IMR-90 (cell line): Measurements from ENCODE around the gene KHDRBS1. TPM values are rescaled to one million over a fixed set of nuclear protein-coding genes. Genes with fewer than 3 reads are reported as not detected.

ENCODE experiments used
- ATAC-seq: fragments of 200-7000 bp; cut with Tn5 transposase; 2 replicates; pipeline ENCODE4 v1.9.1; 2020; ENCODE audit warnings: low read depth, mild to moderate bottlenecking, moderate library complexity
- BruUV-seq: library from RNA; stranded (reverse); fragments of 400-500 nt; replicated peaks from 2 replicates; lab custom pipeline; 2021; lab: Mats Ljungman, UMichigan
- CTCF ChIA-PET: fragments of 300-600 bp; formaldehyde crosslinking; extraction: SDS; loops from one replicate; lab custom pipeline; 2021; ENCODE audit warnings: antibody characterized with exemption; lab: Yijun Ruan, JAX
- POLR2A ChIA-PET: fragments of 300-600 bp; sonication (Branson Sonifier 250); formaldehyde crosslinking; loops from one replicate; lab custom pipeline; 2022; ENCODE audit warnings: antibody characterized with exemption; ENCODE audit not compliant: unreplicated experiment; lab: Charles Lee
- DNase-seq: peaks from one replicate; pipeline ENCODE4 v3.0.0; 2013
- H2AFZ ChIP-seq: replicated peaks from 2 replicates; pipeline ENCODE3; 2013; ENCODE audit warnings: low read length, mild to moderate bottlenecking; ENCODE audit not compliant: poor library complexity
- H2AK5ac ChIP-seq: 2 replicates; pipeline ENCODE4 v1.6.1; 2013; ENCODE audit warnings: low read depth, low read length, inconsistent platforms
- H2AK9ac ChIP-seq: replicated peaks from 2 replicates; pipeline ENCODE3; 2013; ENCODE audit warnings: mild to moderate bottlenecking, low read depth, low read length, moderate library complexity; ENCODE audit not compliant: poor library complexity
- H2BK120ac ChIP-seq: 2 replicates; pipeline ENCODE4 v1.6.1; 2013; ENCODE audit warnings: low read depth, low read length, inconsistent platforms
- H2BK15ac ChIP-seq: 3 replicates; pipeline ENCODE4 v1.6.1; 2013; ENCODE audit warnings: low read depth, low read length, inconsistent platforms
- H2BK20ac ChIP-seq: 2 replicates; pipeline ENCODE4 v1.6.1; 2013; ENCODE audit warnings: low read depth, mild to moderate bottlenecking, inconsistent platforms, low read length, moderate library complexity
- H2BK5ac ChIP-seq: 2 replicates; pipeline ENCODE4 v1.6.1; 2013; ENCODE audit warnings: mild to moderate bottlenecking, low read depth, low read length, inconsistent platforms; ENCODE audit not compliant: poor library complexity, severe bottlenecking
- H3K14ac ChIP-seq: replicated peaks from 2 replicates; pipeline ENCODE4 v1.6.1; 2013; ENCODE audit warnings: low read depth, low read length, inconsistent platforms
- H3K18ac ChIP-seq: 2 replicates; pipeline ENCODE4 v1.6.1; 2013; ENCODE audit warnings: low read depth, low read length, control low read depth
- H3K23ac ChIP-seq: 2 replicates; pipeline ENCODE4 v1.6.1; 2013; ENCODE audit warnings: low read depth, low read length, inconsistent platforms
- H3K27ac ChIP-seq: 2 replicates; pipeline ENCODE4 v1.5.1; 2013; ENCODE audit warnings: mild to moderate bottlenecking, control low read depth, low read length; ENCODE audit not compliant: insufficient read depth
- H3K27me3 ChIP-seq: 2 replicates; pipeline ENCODE4 v1.6.1; 2013; ENCODE audit warnings: low read length; ENCODE audit not compliant: control insufficient read depth, insufficient read depth
- H3K36me3 ChIP-seq: 2 replicates; pipeline ENCODE4 v1.6.1; 2013; ENCODE audit warnings: low read length, mixed read lengths; ENCODE audit not compliant: control insufficient read depth, insufficient read depth
- H3K4ac ChIP-seq: 2 replicates; pipeline ENCODE4 v1.6.1; 2013; ENCODE audit warnings: low read depth, low read length, inconsistent platforms
- H3K4me1 ChIP-seq: 2 replicates; pipeline ENCODE4 v1.6.1; 2013; ENCODE audit warnings: low read length, mixed read lengths; ENCODE audit not compliant: control insufficient read depth, insufficient read depth
- H3K4me2 ChIP-seq: 2 replicates; pipeline ENCODE4 v1.6.1; 2013; ENCODE audit warnings: low read depth, mild to moderate bottlenecking, control low read depth, low read length, moderate library complexity
- H3K4me3 ChIP-seq: 2 replicates; pipeline ENCODE4 v1.5.1; 2013; ENCODE audit warnings: low read depth, mild to moderate bottlenecking, control low read depth, low read length, moderate library complexity; ENCODE audit not compliant: insufficient read depth
- H3K56ac ChIP-seq: 2 replicates; pipeline ENCODE4 v1.6.1; 2013; ENCODE audit warnings: low read length, inconsistent platforms; ENCODE audit not compliant: insufficient read depth; ENCODE audit errors: extremely low read depth
- H3K79me1 ChIP-seq, 2 experiments: 2 replicates each; pipeline ENCODE4 v1.6.1; 2013; ENCODE audit warnings: low read length in 2 of 2, inconsistent platforms in 1 of 2, low read depth in 1 of 2
- H3K9ac ChIP-seq: 2 replicates; pipeline ENCODE4 v1.6.1; 2013; ENCODE audit warnings: low read depth, low read length, control low read depth
- H3K9me1 ChIP-seq: 2 replicates; pipeline ENCODE4 v1.6.1; 2013; ENCODE audit warnings: low read length, inconsistent platforms; ENCODE audit not compliant: insufficient read depth
- H3K9me3 ChIP-seq: 2 replicates; pipeline ENCODE4 v1.6.1; 2013; ENCODE audit warnings: low read length; ENCODE audit not compliant: control insufficient read depth, insufficient read depth
- H4K20me1 ChIP-seq: 2 replicates; pipeline ENCODE4 v1.6.1; 2013; ENCODE audit warnings: low read length, inconsistent platforms; ENCODE audit not compliant: insufficient read depth
- H4K5ac ChIP-seq: 2 replicates; pipeline ENCODE4 v1.6.1; 2013; ENCODE audit warnings: mild to moderate bottlenecking, low read depth, low read length, control low read depth
- H4K8ac ChIP-seq, 2 experiments: 2 replicates each; pipeline ENCODE4 v1.6.1; 2013; ENCODE audit warnings: low read depth in 2 of 2, low read length in 2 of 2, control low read depth in 1 of 2, inconsistent platforms in 1 of 2
- H4K91ac ChIP-seq: 2 replicates; pipeline ENCODE4 v1.6.1; 2013; ENCODE audit warnings: low read depth, low read length, inconsistent platforms; ENCODE audit not compliant: insufficient read depth
- BHLHE40 ChIP-seq: fragments of 150-350 bp; IDR thresholded peaks from 2 replicates; pipeline ENCODE4 v1.6.1; 2016; ENCODE audit warnings: mild to moderate bottlenecking, low read depth, low read length
- CHD1 ChIP-seq: IDR thresholded peaks from 2 replicates; pipeline ENCODE4 v1.6.1; 2012; ENCODE audit warnings: low read depth, low read length, improper control_type of control experiment
- CTCF ChIP-seq: conservative IDR thresholded peaks from 2 replicates; pipeline ENCODE4 v1.5.1; 2012; ENCODE audit warnings: mild to moderate bottlenecking, low read depth, low read length, improper control_type of control experiment
- ELK1 ChIP-seq: fragments of 150-350 bp; IDR thresholded peaks from 2 replicates; pipeline ENCODE4 v1.6.1; 2016; ENCODE audit warnings: low read depth, mild to moderate bottlenecking, low read length, moderate library complexity, borderline replicate concordance
- FOS ChIP-seq: fragments of 150-350 bp; IDR thresholded peaks from 2 replicates; pipeline ENCODE4 v1.6.1; 2016; ENCODE audit warnings: low read depth, low read length
- MAFK ChIP-seq: IDR thresholded peaks from 2 replicates; pipeline ENCODE4 v1.6.1; 2012; ENCODE audit warnings: low read depth, low read length, improper control_type of control experiment
- MAZ ChIP-seq: IDR thresholded peaks from 2 replicates; pipeline ENCODE4 v1.6.1; 2012; ENCODE audit warnings: low read depth, mild to moderate bottlenecking, low read length, improper control_type of control experiment, moderate library complexity, borderline replicate concordance
- MXI1 ChIP-seq: IDR thresholded peaks from 2 replicates; pipeline ENCODE4 v1.6.1; 2012; ENCODE audit warnings: low read depth, mild to moderate bottlenecking, low read length, moderate library complexity, borderline replicate concordance
- NFE2L2 ChIP-seq: fragments of 150-350 bp; IDR thresholded peaks from 2 replicates; pipeline ENCODE4 v1.6.1; 2016; ENCODE audit warnings: low read depth, mild to moderate bottlenecking, low read length
- POLR2A ChIP-seq: IDR thresholded peaks from 2 replicates; pipeline ENCODE4 v1.6.1; 2012; ENCODE audit warnings: mild to moderate bottlenecking, low read depth, low read length
- RAD21 ChIP-seq: IDR thresholded peaks from 2 replicates; pipeline ENCODE4 v1.6.1; 2012; ENCODE audit warnings: low read length, improper control_type of control experiment
- RCOR1 ChIP-seq: IDR thresholded peaks from 2 replicates; pipeline ENCODE4 v1.6.1; 2012; ENCODE audit warnings: mild to moderate bottlenecking, low read length, improper control_type of control experiment; ENCODE audit not compliant: insufficient replicate concordance
- RFX5 ChIP-seq: IDR thresholded peaks from 2 replicates; pipeline ENCODE4 v1.8.0; 2012; ENCODE audit warnings: low read depth, mild to moderate bottlenecking, low read length, moderate library complexity
- SMC3 ChIP-seq: fragments of 150-350 bp; IDR thresholded peaks from 2 replicates; pipeline ENCODE4 v1.6.1; 2016; ENCODE audit warnings: low read depth, mild to moderate bottlenecking, antibody characterized with exemption, low read length, moderate library complexity
- WGBS, 2 experiments: methylation state at CpG; one replicate each; pipeline versions ENCODE4 v1.1.5 to v1.1.7; 2013; ENCODE audit warnings: missing lambda C conversion rate in 2 of 2; ENCODE audit not compliant: insufficient read length in 1 of 2; ENCODE audit errors: extremely low coverage in 2 of 2; 5-methylcytosine and 5-hydroxymethylcytosine counted together
- dilution Hi-C: fragments of 300-500 bp; cut with HindIII; formaldehyde crosslinking; loops from one replicate; pipeline ENCODE4 v1.14.3; 2018; ENCODE audit warnings: low sequenced_read_pairs; ENCODE audit not compliant: unreplicated experiment
- in situ Hi-C: fragments of 300-500 bp; cut with MboI; formaldehyde crosslinking; loops from 3 replicates; pipeline ENCODE4 v1.14.3; 2019; ENCODE audit warnings: low sequenced_read_pairs, inconsistent platforms, mixed read lengths
- intact Hi-C: fragments of 100-400 bp; cut with micrococcal nuclease; formaldehyde crosslinking; loops from 2 replicates; pipeline ENCODE4 v1.10.0; 2022
- polyA plus RNA-seq, 3 experiments: library from polyadenylated mRNA; depleted of rRNA; stranded (reverse); fragments of >200 nt; gene quantifications; 2 replicates each; pipeline ENCODE4 v1.2.3, GENCODE V29; 2012; ENCODE audit warnings: low replicate concordance in 1 of 3
- total RNA-seq: library from RNA; depleted of rRNA; stranded (reverse); fragments of >200 nt; gene quantifications from 2 replicates; pipeline ENCODE4 v1.2.3, GENCODE V29; 2012

Gene KHDRBS1
- total and polyA plus RNA-seq, 2 of the 4 experiments (the other 2 are of a cell fraction) = 33.7 to 67.6 TPM

- Histone ChIP-seq H3K9me1 (peaks cover 17% of the 10 kb centered on the region), H4K5ac (peak overlapping the region; percentile 44; the same call in 1 of the 2 replicates), H2BK20ac (no peak overlapping the region), H4K8ac (peak overlapping the region; percentile 60 to 94; a peak in 2 of 4 replicates), H3K4me3 (peak overlapping the region; percentile 84), H2AK9ac (peak overlapping the region; percentile 86), H3K27me3 (no peaks in the 10 kb centered on the region), H3K4ac (peak overlapping the region; percentile 63), H3K9ac (peak overlapping the region; percentile 48), H3K23ac (0 out of 2 replicates have a peak overlapping the region, but pooled peaks have one; percentile 49), H2AFZ (peak overlapping the region; percentile 99), H3K36me3 (peaks cover 24% of the 10 kb centered on the region), H3K14ac (peak overlapping the region; percentile 26; the same call in 1 of the 2 replicates), H4K91ac (peak overlapping the region; percentile 31; the same call in 1 of the 2 replicates), H4K20me1 (peaks cover 9% of the 10 kb centered on the region), H3K4me1 (peaks cover 10% of the 10 kb centered on the region), H3K79me1 (peaks cover 28 to 71% of the 10 kb centered on the region in 2 experiments), H3K27ac (peak overlapping the region; percentile 64), H2AK5ac (peak overlapping the region; percentile 40; the same call in 1 of the 2 replicates), H2BK15ac (no peak overlapping the region), H3K18ac (peak overlapping the region; percentile 30), H2BK120ac (no peak overlapping the region), H3K56ac (peak overlapping the region; percentile 26; the same call in 1 of the 2 replicates), H3K9me3 (no peaks in the 10 kb centered on the region), H2BK5ac (peak overlapping the region; percentile 58), H3K4me2 (peak overlapping the region; percentile 81)
- intact Hi-C loops = loop anchor here (2.0 to 5.0 kb wide), 2 partner anchors 34 to 107 kb away; partner anchors contain the start of gene KPNA6
- ChIA-PET POLR2A (interaction anchor here (0.5 kb wide), 1 partner anchor 36 kb away, joined by 4 read pairs; no protein-coding TSS in a partner anchor), CTCF (interaction anchor here (0.5 to 1.4 kb wide), 3 partner anchors 10 to 35 kb away, joined by 3 to 5 read pairs (median 3); no protein-coding TSS in a partner anchor)
- in situ Hi-C loops = no loop called here
- peak; percentile 38 for ATAC-seq
- no peak for DNase-seq
- WGBS, 2 experiments = 39% methylated on average over 10 of the region's 28 CpGs; no CpG with 5 or more reads in 1 of the 2 experiments
- BruUV-seq = no TSS peak
- dilution Hi-C loops = no loop called here
- no peak for TF ChIP-seq BHLHE40
- no peak for TF ChIP-seq MAFK
- no peak for TF ChIP-seq RFX5
- TF ChIP-seq ELK1 = no peak
- no peak for TF ChIP-seq RAD21
- TF ChIP-seq NFE2L2 = no peak
- 0 out of 2 replicates have a peak, but pooled peaks have one; percentile 23 for TF ChIP-seq CHD1
- TF ChIP-seq CTCF = peak; percentile 32; the same call in 1 of the 2 replicates
- peak; percentile 5; the same call in 1 of the 2 replicates for TF ChIP-seq MAZ
- no peak for TF ChIP-seq FOS
- TF ChIP-seq RCOR1 = no peak
- no peak for TF ChIP-seq MXI1
- no peak for TF ChIP-seq SMC3
- no peak; the same call in 1 of the 2 replicates for TF ChIP-seq POLR2A
Observed at GRCh38 chr1:32073299-32074229, 59.9 kb downstream of the KHDRBS1 start.
